Erythroblast (primary cell): Measurements from ENCODE around the gene VAV2.
A peak's percentile ranks its signal among the peaks of the same experiment; 100 is the strongest.

Source experiments
- DNase-seq, 2 experiments: peaks; one replicate each; lab custom pipeline; 2025; lab: John Stamatoyannopoulos, UW
- GATA1 ChIP-seq: IDR thresholded peaks from 2 replicates; pipeline ENCODE4 v1.6.1; 2011; ENCODE audit warnings: low read depth, mild to moderate bottlenecking, control low read depth, low read length, moderate library complexity
- POLR2A ChIP-seq: IDR thresholded peaks from 2 replicates; pipeline ENCODE4 v1.6.1; 2011; ENCODE audit warnings: mild to moderate bottlenecking, low read length

VAV2 gene

GRCh38 chr9:133991964-133992779, at the start of gene VAV2:
TSS of gene VAV2 (minus strand) at chr9:133992324. CDS start at chr9:133992278, 46 bp downstream.
- no peak for TF ChIP-seq GATA1
- no peak for TF ChIP-seq POLR2A
- no peak for DNase-seq

- no peak for TF ChIP-seq POLR2A
- TF ChIP-seq GATA1: no peak
Measured at GRCh38 chr9:134041649-134041962, 49.5 kb upstream of the VAV2 start.

GRCh38 chr9:134040781-134041648, 48.9 kb upstream of the VAV2 start:
- peak; percentile 69 to 71 for DNase-seq
- TF ChIP-seq POLR2A (no peak), GATA1 (no peak)

More at GRCh38 chr9:134041649-134041962, 49.5 kb upstream of the VAV2 start:
- no peak for DNase-seq

- TF ChIP-seq POLR2A (no peak), GATA1 (no peak)
- DNase-seq: no peak
Measured at GRCh38 chr9:134040176-134040565, 48.0 kb upstream of the VAV2 start.

GRCh38 chr9:134039386-134040175, 47.5 kb upstream of the VAV2 start:
- TF ChIP-seq POLR2A: no peak
- TF ChIP-seq GATA1: no peak
- DNase-seq: no peak

GRCh38 chr9:134037641-134038040, 45.5 kb upstream of the VAV2 start:
- peak in 1 of 2 experiments; percentile 12 for DNase-seq
- TF ChIP-seq GATA1 (no peak), POLR2A (no peak)

- no peak for TF ChIP-seq GATA1
- no peak for TF ChIP-seq POLR2A
- no peak for DNase-seq
Measured at GRCh38 chr9:134036130-134036529, 44.0 kb upstream of the VAV2 start.

- no peak for DNase-seq
- no peak for TF ChIP-seq POLR2A
- TF ChIP-seq GATA1: no peak
Measured at GRCh38 chr9:134035041-134036039, 43.2 kb upstream of the VAV2 start.

- DNase-seq: no peak
- TF ChIP-seq GATA1: no peak
- TF ChIP-seq POLR2A: no peak
Measured at GRCh38 chr9:134034215-134035040, 42.3 kb upstream of the VAV2 start.

GRCh38 chr9:134033516-134034214, 41.5 kb upstream of the VAV2 start:
- TF ChIP-seq GATA1 (no peak), POLR2A (no peak)
- no peak for DNase-seq

- TF ChIP-seq POLR2A: no peak
- TF ChIP-seq GATA1: no peak
- DNase-seq: no peak
Measured at GRCh38 chr9:134032456-134033222, 40.5 kb upstream of the VAV2 start.
